GM18861 (cell line): ENCODE data around the gene MRPS33.

ENCODE experiments used
- ATAC-seq: cut with Tn5 transposase; IDR thresholded peaks from one replicate; pipeline ENCODE4 v1.9.1; 2021; ENCODE audit not compliant: unreplicated experiment

The MRPS33 gene

GRCh38 chr7:141012696-141013344 is 1.9 kb downstream of the MRPS33 start:
- ATAC-seq: no peak

GRCh38 chr7:141012044-141012685 is 2.6 kb downstream of the MRPS33 start:
- ATAC-seq: peak; percentile 38

- ATAC-seq: no peak
Measured at GRCh38 chr7:141011443-141011842, 3.3 kb downstream of the MRPS33 start.

GRCh38 chr7:141003172-141004065 is 11.3 kb downstream of the MRPS33 start:
- no peak for ATAC-seq

GRCh38 chr7:141001546-141001945 is 13.2 kb downstream of the MRPS33 start:
- ATAC-seq: no peak

GRCh38 chr7:141001122-141001521 is 13.6 kb downstream of the MRPS33 start:
- ATAC-seq: peak; percentile 68

GRCh38 chr7:140998715-140999114 is 16.0 kb downstream of the MRPS33 start:
- ATAC-seq: no peak

GRCh38 chr7:140992422-140992821 is 22.3 kb downstream of the MRPS33 start:
- no peak for ATAC-seq

- ATAC-seq: no peak
Measured at GRCh38 chr7:140990193-140990962, 24.4 kb downstream of the MRPS33 start.

- peak; percentile 96 for ATAC-seq
Measured at GRCh38 chr7:140989068-140989467, 25.7 kb downstream of the MRPS33 start.

- ATAC-seq: no peak
Measured at GRCh38 chr7:140983802-140984201, 30.9 kb downstream of the MRPS33 start.

GRCh38 chr7:140982508-140982907 is 32.2 kb downstream of the MRPS33 start:
- ATAC-seq: no peak

GRCh38 chr7:140981951-140982350 is 32.8 kb downstream of the MRPS33 start:
- no peak for ATAC-seq

- no peak for ATAC-seq
Measured at GRCh38 chr7:140977741-140978140, 37.0 kb downstream of the MRPS33 start.

- no peak for ATAC-seq
Measured at GRCh38 chr7:140972876-140973829, 41.6 kb downstream of the MRPS33 start.

GRCh38 chr7:140972344-140972743 is 42.4 kb downstream of the MRPS33 start:
- no peak for ATAC-seq

GRCh38 chr7:140967438-140967837 is 47.3 kb downstream of the MRPS33 start:
- ATAC-seq: no peak

- ATAC-seq: no peak
Measured at GRCh38 chr7:140966561-140967233, 48.1 kb downstream of the MRPS33 start.

GRCh38 chr7:140961117-140961516 is 53.6 kb downstream of the MRPS33 start:
- no peak for ATAC-seq
